GM13976 (cell line): ENCODE results near the gene AMIGO2.
"Not testable (repeated sequence)": the region's sequence is repeated elsewhere in the genome, so short reads cannot be mapped to it uniquely, and the experiment has no call there.

ENCODE experiments used
- DNase-seq: peaks from one replicate; pipeline ENCODE4 v3.0.0; 2012; ENCODE audit warnings: low spot score
- CTCF ChIP-seq: IDR thresholded peaks from 2 replicates; pipeline ENCODE4 v1.5.1; 2012; ENCODE audit warnings: borderline replicate concordance, mild to moderate bottlenecking; ENCODE audit not compliant: insufficient read depth; ENCODE audit errors: extremely low read depth, missing control alignments, control extremely low read depth
- in situ Hi-C: fragments of 300-500 bp; cut with MboI; formaldehyde crosslinking; loops from one replicate; pipeline ENCODE4 v1.12.0; 2022; ENCODE audit warnings: low sequenced_read_pairs, mixed read lengths, inconsistent platforms; ENCODE audit not compliant: unreplicated experiment

Gene AMIGO2

GRCh38 chr12:47120736-47121135 is 41.0 kb upstream of the AMIGO2 start:
- no peak for DNase-seq
- no peak for TF ChIP-seq CTCF
- in situ Hi-C loops, result no loop called here

GRCh38 chr12:47117305-47117704 is 37.5 kb upstream of the AMIGO2 start:
- DNase-seq, in situ Hi-C loops: not testable (repeated sequence)

- no peak for TF ChIP-seq CTCF
- in situ Hi-C loops, result no loop called here
- DNase-seq, result no peak
These were observed 34.7 kb upstream of the AMIGO2 start for GRCh38 chr12:47114481-47114892.

GRCh38 chr12:47112679-47113078 is 32.9 kb upstream of the AMIGO2 start:
- no peak for DNase-seq
- in situ Hi-C loops, result no loop called here
- TF ChIP-seq CTCF, result no peak

- TF ChIP-seq CTCF, result no peak
- no peak for DNase-seq
- in situ Hi-C loops, result no loop called here
These were observed 32.1 kb upstream of the AMIGO2 start for GRCh38 chr12:47111854-47112253.

- in situ Hi-C loops, result no loop called here
- TF ChIP-seq CTCF, result no peak
- no peak for DNase-seq
These were observed 31.6 kb upstream of the AMIGO2 start for GRCh38 chr12:47111392-47111778.

- DNase-seq, result no peak
- TF ChIP-seq CTCF, result no peak
- in situ Hi-C loops, result no loop called here
These were observed 31.1 kb upstream of the AMIGO2 start for GRCh38 chr12:47110718-47111391.
